SU-DHL-6 (cell line): Measurements from ENCODE around the gene STARD5.
"Not testable (repeated sequence)": the region's sequence is repeated elsewhere in the genome, so short reads cannot be mapped to it uniquely, and the experiment has no call there.

Experiments
- EZH2phosphoT487 ChIP-seq: fragments of 200-600 bp; sonication (generic), shearing (Covaris generic); conservative IDR thresholded peaks from 2 replicates; pipeline ENCODE4 v1.6.1; 2018; ENCODE audit warnings: mild to moderate bottlenecking, antibody characterized with exemption, low read length, moderate library complexity, mixed read lengths
- TF ChIP-seq, protein P1 (sequence below): fragments of 200-600 bp; sonication (generic); IDR thresholded peaks from one replicate; pipeline ENCODE4 v1.5.1; 2017; ENCODE audit warnings: antibody characterized with exemption, mild to moderate bottlenecking, low read length, moderate library complexity; ENCODE audit not compliant: insufficient read depth, poor library complexity, severe bottlenecking

DNA sequence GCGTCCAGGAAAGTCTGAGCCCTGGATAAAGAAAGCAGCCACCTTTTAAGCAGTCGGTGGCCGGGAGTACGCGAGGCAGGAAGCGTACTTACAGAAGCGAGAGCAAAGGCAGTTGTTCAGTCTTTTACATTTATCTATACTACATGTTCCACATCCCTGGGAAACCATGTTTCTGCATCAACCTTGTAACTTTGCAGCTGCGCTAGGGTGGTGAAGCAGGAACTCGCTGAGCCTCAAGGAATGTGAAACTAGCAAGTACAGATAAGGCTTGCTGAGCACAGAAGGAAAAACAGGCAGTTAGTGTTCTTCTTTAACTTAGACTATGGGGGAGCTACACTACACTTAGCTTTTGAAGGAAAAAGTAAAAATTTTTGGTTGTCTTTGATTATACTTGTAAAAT lies 7.2 kb upstream of the STARD5 start:
- not testable (repeated sequence) for TF ChIP-seq EZH2phosphoT487
- TF ChIP-seq, protein P1, sequence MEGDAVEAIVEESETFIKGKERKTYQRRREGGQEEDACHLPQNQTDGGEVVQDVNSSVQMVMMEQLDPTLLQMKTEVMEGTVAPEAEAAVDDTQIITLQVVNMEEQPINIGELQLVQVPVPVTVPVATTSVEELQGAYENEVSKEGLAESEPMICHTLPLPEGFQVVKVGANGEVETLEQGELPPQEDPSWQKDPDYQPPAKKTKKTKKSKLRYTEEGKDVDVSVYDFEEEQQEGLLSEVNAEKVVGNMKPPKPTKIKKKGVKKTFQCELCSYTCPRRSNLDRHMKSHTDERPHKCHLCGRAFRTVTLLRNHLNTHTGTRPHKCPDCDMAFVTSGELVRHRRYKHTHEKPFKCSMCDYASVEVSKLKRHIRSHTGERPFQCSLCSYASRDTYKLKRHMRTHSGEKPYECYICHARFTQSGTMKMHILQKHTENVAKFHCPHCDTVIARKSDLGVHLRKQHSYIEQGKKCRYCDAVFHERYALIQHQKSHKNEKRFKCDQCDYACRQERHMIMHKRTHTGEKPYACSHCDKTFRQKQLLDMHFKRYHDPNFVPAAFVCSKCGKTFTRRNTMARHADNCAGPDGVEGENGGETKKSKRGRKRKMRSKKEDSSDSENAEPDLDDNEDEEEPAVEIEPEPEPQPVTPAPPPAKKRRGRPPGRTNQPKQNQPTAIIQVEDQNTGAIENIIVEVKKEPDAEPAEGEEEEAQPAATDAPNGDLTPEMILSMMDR, result not testable (repeated sequence)
